ENCODE results near the gene CTAGE1. TPM values are rescaled to one million over a fixed set of nuclear protein-coding genes. Genes with fewer than 3 reads are reported as not detected.

The CTAGE1 gene
- total RNA-seq, 1 experiment from 2014 or later, result not detected

GRCh38 chr18:22391407-22392345 lies 26.0 kb downstream of the CTAGE1 start:
- peak; percentile 81 for DNase-seq (ENCODE audit: low spot score)

DNA sequence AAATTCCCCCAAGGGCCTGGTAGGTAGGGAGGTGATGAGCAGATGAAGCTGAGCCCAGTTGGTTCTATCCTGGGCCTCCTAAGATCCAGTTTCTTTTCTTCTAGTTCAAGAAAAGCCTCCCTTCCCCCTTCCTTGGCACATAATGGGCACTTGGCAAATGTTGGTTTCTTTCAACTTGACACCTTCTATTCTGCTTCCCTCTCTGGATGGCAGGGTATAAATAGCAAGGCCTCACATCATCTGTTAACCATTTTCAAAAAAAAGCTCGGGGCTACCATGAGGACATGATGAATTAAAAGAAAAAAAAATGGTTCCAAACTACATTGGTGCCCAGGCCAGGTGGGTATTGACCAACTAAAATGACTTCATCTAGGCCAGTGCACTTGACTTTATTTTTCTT lies 29.9 kb downstream of the CTAGE1 start:
- no peak for DNase-seq (ENCODE audit: low spot score)

- DNase-seq (ENCODE audit: low spot score), result no peak
These were observed 30.4 kb downstream of the CTAGE1 start for GRCh38 chr18:22387364-22387763.

DNA sequence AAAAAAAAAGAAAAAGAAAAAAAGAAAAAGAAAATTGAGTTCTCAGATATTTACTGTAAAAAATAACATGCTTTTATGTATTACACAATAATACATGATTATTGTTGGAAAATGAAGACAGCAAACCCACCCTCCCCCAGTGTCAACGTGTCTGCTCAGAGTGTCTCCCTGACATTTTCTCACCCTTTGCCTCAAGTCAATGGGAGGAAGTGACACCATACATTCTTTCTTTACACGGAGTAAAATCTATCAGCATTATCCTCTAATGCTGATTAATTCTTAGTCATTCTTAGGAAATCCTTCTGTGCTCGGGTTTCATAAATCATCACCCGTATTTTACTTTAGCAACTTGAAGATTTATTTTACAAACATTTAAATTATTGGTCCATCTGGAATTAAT lies 32.0 kb downstream of the CTAGE1 start:
- no peak for DNase-seq (ENCODE audit: low spot score)

GRCh38 chr18:22378672-22379282 lies 38.9 kb downstream of the CTAGE1 start:
- DNase-seq (ENCODE audit: low spot score), result peak; percentile 72

DNA sequence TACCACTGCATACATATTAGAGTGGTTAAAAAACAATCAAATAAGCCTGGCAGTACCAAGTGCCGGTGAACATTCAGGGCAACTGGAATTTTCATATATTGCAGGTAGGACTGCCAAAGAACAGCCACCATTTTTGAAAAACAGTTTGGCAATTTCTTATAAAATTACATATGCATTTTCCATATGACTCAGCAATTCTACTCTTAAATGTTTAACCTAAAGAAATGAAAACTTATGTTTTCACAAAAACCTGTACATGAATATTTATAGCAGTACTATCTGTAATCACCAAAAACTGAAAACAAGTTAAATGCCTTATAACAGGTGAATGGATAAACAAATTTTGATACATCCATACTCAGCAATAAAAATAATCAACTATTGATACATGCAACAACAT lies 39.9 kb downstream of the CTAGE1 start:
- no peak for DNase-seq (ENCODE audit: low spot score)

GRCh38 chr18:22370414-22370813 lies 47.3 kb downstream of the CTAGE1 start:
- DNase-seq (ENCODE audit: low spot score), result no peak

DNA sequence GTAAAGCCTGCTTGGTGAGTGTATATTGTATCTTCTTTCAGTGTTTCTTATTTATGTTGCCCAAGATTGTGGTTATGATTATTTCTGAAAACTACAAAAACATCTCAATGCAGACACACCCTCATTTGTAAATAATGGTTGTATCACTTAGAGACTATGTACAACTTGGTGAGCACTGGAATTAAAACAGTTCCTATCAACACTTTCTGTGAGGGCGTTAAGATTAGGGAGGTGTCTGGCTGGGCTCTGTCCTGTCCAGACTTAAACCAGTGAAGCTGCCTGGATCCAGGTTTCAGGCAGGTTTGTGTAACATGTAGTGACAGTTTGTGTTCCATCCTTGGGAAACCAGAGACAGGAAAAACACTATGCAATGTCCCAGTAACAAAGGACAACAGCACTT lies 49.7 kb downstream of the CTAGE1 start:
- no peak for DNase-seq (ENCODE audit: low spot score)

DNA sequence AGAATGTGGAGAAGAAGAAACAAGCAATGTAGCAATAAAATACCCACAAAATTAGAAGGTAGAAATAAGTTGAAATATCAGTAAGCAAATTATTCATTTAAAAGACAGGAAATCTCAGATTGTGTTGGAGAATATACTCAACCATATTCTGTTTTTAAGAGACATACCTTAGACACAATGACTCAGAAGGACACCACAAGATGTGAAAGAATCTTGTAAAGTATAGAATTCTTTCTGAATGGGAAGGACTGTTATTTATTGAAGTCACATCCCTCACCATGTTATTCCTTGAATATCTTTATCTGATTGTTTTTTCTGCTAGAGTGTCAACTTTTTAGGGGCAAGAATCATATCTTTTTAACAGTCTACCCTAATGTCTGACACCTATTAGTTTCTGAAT lies 50.4 kb downstream of the CTAGE1 start:
- DNase-seq (ENCODE audit: low spot score), result no peak

DNA sequence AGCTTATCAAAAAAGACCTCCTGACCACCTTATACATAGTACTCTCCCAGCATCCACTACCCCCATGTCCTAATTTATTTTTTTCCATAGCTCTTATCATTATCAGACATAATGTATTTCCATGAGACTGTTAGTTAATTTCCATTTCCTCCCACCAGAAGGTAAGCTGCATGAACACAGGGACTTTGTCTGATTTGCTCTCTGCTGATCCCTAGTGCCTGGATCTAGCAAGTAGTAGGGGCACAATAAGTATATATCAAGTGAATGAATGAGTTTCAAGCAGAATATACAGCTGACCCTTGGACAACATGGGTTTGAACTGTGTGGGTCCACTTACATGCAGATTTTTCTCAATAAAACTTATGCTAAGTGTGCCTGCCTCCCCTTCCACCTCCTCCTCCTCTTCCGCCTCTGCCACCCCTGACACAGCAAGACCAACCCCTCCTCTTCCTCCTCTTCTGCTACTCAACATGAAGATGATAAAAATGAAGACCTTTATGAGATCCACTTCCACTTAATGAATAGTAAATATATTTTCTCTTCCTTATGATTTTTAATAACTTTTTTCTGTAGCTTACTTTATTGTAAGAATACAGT lies 53.8 kb downstream of the CTAGE1 start:
- DNase-seq (ENCODE audit: low spot score), result peak; percentile 36

Other genes starting within 250 kb of the CTAGE1 start
- 66.5 and 73.8 TPM in 2 replicates for gene GATA6, start 248.3 kb downstream of the CTAGE1 start, total RNA-seq (2014; rRNA removed; shearing (Covaris generic))

All from HT-29 (cell line).